K562 (cell line): ENCODE data around the gene TMEM217. TPM values are rescaled to one million over a fixed set of nuclear protein-coding genes. Genes with fewer than 3 reads are reported as not detected.

ENCODE experiments used
- CBX8 ChIP-seq: fragments of 200-600 bp; sonication (generic); IDR thresholded peaks from 2 replicates; pipeline ENCODE4 v1.6.1; 2012; ENCODE audit warnings: borderline replicate concordance, mixed run types, low read depth, mild to moderate bottlenecking, moderate library complexity, mixed read lengths, low read length, control low read depth, inconsistent platforms; ENCODE audit not compliant: poor library complexity, severe bottlenecking; ENCODE audit errors: extremely low read depth
- CEBPG ChIP-seq, 3 experiments: fragments of 200-800 bp in 1 of 3; sonication (Bioruptor generic) in 1 of 3; sonication (generic) in 1 of 3; formaldehyde crosslinking in 1 of 3; IDR thresholded peaks in 2 of 3; conservative IDR thresholded peaks in 1 of 3; 2 replicates each; pipeline versions ENCODE4 v1.6.1 to v1.8.0; 2016 to 2022; ENCODE audit warnings: missing compliant biosample characterization in 2 of 3, missing genetic modification characterization in 2 of 3, mild to moderate bottlenecking in 1 of 3, missing genetic modification reagents in 1 of 3
- FOSL1 ChIP-seq: fragments of 200-800 bp; sonication (Bioruptor generic); conservative IDR thresholded peaks from 2 replicates; pipeline ENCODE4 v1.6.1; 2016; ENCODE audit warnings: missing genetic modification characterization, missing compliant biosample characterization
- GATA2 ChIP-seq: sonication (generic); formaldehyde crosslinking; IDR thresholded peaks from 2 replicates; pipeline ENCODE4 v1.4.0; 2020; ENCODE audit warnings: mild to moderate bottlenecking, missing genetic modification reagents
- OTX1 ChIP-seq: fragments of 450-650 bp; formaldehyde crosslinking; IDR thresholded peaks from 2 replicates; pipeline ENCODE4 v1.4.0; 2022; ENCODE audit warnings: mild to moderate bottlenecking
- PHF8 ChIP-seq: fragments of 200-600 bp; sonication (generic); IDR thresholded peaks from 2 replicates; pipeline ENCODE4 v1.6.1; 2012; ENCODE audit warnings: mixed run types, mild to moderate bottlenecking, inconsistent platforms, low read length, moderate library complexity, borderline replicate concordance
- POLR3G ChIP-seq: IDR thresholded peaks from 2 replicates; pipeline ENCODE4 v1.6.1; 2011; ENCODE audit not compliant: insufficient read length, insufficient replicate concordance; ENCODE audit errors: extremely low read depth
- TEAD2 ChIP-seq: fragments of 450-650 bp; IDR thresholded peaks from 2 replicates; pipeline ENCODE4 v1.6.1; 2016; ENCODE audit warnings: missing genetic modification characterization, control low read depth, missing compliant biosample characterization
- THRA ChIP-seq: fragments of 450-650 bp; IDR thresholded peaks from 2 replicates; pipeline ENCODE4 v1.6.1; 2017; ENCODE audit warnings: mild to moderate bottlenecking, moderate library complexity
- ZNF239 ChIP-seq: fragments of 250-450 bp; sonication (Bioruptor Pico); IDR thresholded peaks from 2 replicates; pipeline ENCODE4 v1.4.0; 2020; ENCODE audit warnings: mild to moderate bottlenecking
- ZNF316 ChIP-seq: fragments of 450-650 bp; IDR thresholded peaks from 2 replicates; pipeline ENCODE4 v1.6.1; 2016
- ZNF668 ChIP-seq: fragments of 250-450 bp; sonication (Bioruptor Pico); IDR thresholded peaks from 2 replicates; pipeline ENCODE4 v1.8.0; 2022; ENCODE audit warnings: mild to moderate bottlenecking, inconsistent platforms
- ZZZ3 ChIP-seq: fragments of 450-650 bp; IDR thresholded peaks from 2 replicates; pipeline ENCODE4 v1.6.1; 2016; ENCODE audit warnings: antibody characterized with exemption, mild to moderate bottlenecking, moderate library complexity
- polyA plus RNA-seq, 8 experiments: library from polyadenylated mRNA; depleted of rRNA in 4 of 8; stranded (reverse) in 5 of 8; unstranded in 3 of 8; fragments of >200 nt; fragmentation: Nextera tagmentation in 2 of 8; fragmentation: Illumina TruSeq in 1 of 8; extraction: Ambion mirVana in 2 of 8; extraction: Trizol in 1 of 8; gene quantifications; 2 replicates each; pipeline versions ENCODE4 v1.2.1 to v1.2.3, GENCODE V29; 2011 to 2014; ENCODE audit warnings: inconsistent platforms in 1 of 8, missing spikeins in 1 of 8
- total RNA-seq, 7 experiments: library from RNA; depleted of rRNA in 6 of 7; stranded (reverse); fragments of >200 nt in 6 of 7; fragmentation: Illumina TruSeq in 2 of 7; extraction: Trizol in 2 of 7; gene quantifications; 2 replicates each; pipeline versions ENCODE4 v1.2.1 to v1.2.3, GENCODE V29; 2011 to 2021; ENCODE audit warnings: low replicate concordance in 1 of 7
- TF ChIP-seq, protein P1 (sequence below): fragments of 450-650 bp; IDR thresholded peaks from 2 replicates; pipeline ENCODE4 v1.6.1; 2016; ENCODE audit warnings: low read depth
- TF ChIP-seq, protein P2 (sequence below): fragments of 450-650 bp; formaldehyde crosslinking; IDR thresholded peaks from 2 replicates; pipeline ENCODE4 v1.4.0; 2022; ENCODE audit warnings: missing genetic modification characterization
- TF ChIP-seq, protein P3 (sequence below): fragments of 250-450 bp; sonication (Bioruptor Pico); IDR thresholded peaks from 2 replicates; pipeline ENCODE4 v1.9.0; 2021; ENCODE audit warnings: mild to moderate bottlenecking

The TMEM217 gene
- total and polyA plus RNA-seq, 9 of the 15 experiments (the other 6 are each of a cell fraction or from before 2014, with no cell fraction given) = 1.3 to 8.0 (median 1.9) TPM

DNA sequence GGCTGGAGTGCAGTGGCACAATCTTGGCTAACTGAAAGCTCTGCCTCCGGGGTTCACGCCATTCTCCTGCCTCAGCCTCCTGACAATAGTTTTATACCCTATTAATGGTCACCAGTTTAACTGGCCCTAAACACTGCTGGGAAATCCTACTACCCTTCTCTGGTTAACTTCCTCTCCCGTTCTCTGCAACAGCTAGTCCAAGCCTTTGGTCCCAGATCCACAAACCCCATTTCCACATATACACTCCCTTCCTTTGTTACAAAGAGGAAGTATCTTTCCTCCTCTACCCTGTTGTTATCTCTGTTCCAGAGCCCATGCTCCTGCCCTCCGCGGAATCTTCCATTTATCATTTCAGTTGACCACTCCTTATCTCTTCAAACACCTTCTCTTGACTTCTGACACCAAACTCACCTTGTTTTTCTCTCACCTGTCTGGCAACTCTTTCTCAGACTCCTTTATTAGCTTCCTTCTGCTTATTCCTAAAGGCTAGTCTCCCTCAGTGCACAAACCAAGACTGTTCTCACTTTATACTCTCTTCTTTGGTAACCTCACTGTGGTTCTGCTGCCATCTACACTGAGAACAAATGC is 25.4 kb downstream of the TMEM217 start (continued):
- TF ChIP-seq, protein P1, sequence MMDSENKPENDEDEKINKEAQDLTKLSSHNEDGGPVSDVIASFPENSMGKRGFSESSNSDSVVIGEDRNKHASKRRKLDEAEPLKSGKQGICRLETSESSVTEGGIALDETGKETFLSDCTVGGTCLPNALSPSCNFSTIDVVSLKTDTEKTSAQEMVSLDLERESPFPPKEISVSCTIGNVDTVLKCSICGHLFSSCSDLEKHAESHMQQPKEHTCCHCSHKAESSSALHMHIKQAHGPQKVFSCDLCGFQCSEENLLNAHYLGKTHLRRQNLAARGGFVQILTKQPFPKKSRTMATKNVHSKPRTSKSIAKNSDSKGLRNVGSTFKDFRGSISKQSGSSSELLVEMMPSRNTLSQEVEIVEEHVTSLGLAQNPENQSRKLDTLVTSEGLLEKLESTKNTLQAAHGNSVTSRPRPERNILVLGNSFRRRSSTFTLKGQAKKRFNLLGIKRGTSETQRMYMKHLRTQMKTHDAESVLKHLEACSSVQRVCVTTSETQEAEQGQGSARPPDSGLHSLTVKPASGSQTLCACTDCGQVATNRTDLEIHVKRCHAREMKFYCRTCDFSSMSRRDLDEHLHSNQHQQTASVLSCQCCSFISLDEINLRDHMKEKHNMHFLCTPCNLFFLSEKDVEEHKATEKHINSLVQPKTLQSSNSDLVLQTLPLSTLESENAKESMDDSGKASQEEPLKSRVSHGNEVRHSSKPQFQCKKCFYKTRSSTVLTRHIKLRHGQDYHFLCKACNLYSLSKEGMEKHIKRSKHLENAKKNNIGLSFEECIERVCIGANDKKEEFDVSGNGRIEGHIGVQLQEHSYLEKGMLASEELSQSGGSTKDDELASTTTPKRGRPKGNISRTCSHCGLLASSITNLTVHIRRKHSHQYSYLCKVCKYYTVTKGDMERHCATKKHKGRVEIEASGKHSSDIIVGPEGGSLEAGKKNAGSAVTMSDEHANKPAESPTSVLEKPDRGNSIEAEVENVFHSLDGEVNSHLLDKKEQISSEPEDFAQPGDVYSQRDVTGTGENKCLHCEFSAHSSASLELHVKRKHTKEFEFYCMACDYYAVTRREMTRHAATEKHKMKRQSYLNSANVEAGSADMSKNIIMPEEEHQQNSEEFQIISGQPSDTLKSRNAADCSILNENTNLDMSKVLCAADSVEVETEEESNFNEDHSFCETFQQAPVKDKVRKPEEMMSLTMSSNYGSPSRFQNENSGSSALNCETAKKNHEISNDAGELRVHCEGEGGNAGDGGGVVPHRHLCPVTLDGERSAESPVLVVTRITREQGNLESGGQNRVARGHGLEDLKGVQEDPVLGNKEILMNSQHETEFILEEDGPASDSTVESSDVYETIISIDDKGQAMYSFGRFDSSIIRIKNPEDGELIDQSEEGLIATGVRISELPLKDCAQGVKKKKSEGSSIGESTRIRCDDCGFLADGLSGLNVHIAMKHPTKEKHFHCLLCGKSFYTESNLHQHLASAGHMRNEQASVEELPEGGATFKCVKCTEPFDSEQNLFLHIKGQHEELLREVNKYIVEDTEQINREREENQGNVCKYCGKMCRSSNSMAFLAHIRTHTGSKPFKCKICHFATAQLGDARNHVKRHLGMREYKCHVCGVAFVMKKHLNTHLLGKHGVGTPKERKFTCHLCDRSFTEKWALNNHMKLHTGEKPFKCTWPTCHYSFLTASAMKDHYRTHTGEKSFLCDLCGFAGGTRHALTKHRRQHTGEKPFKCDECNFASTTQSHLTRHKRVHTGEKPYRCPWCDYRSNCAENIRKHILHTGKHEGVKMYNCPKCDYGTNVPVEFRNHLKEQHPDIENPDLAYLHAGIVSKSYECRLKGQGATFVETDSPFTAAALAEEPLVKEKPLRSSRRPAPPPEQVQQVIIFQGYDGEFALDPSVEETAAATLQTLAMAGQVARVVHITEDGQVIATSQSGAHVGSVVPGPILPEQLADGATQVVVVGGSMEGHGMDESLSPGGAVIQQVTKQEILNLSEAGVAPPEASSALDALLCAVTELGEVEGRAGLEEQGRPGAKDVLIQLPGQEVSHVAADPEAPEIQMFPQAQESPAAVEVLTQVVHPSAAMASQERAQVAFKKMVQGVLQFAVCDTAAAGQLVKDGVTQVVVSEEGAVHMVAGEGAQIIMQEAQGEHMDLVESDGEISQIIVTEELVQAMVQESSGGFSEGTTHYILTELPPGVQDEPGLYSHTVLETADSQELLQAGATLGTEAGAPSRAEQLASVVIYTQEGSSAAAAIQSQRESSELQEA = no peak
- no peak for TF ChIP-seq TEAD2
- peak; percentile 90 for TF ChIP-seq GATA2 (CRISPR knock-in tag)
- TF ChIP-seq FOSL1 (tag) = peak; percentile 48
- peak; percentile 3; the same call in 1 of the 2 replicates for TF ChIP-seq ZNF316
- peak; percentile 88 for TF ChIP-seq OTX1 (CRISPR knock-in tag)
- TF ChIP-seq, protein P2, sequence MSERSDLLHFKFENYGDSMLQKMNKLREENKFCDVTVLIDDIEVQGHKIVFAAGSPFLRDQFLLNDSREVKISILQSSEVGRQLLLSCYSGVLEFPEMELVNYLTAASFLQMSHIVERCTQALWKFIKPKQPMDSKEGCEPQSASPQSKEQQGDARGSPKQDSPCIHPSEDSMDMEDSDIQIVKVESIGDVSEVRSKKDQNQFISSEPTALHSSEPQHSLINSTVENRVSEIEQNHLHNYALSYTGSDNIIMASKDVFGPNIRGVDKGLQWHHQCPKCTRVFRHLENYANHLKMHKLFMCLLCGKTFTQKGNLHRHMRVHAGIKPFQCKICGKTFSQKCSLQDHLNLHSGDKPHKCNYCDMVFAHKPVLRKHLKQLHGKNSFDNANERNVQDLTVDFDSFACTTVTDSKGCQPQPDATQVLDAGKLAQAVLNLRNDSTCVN (CRISPR knock-in tag) = peak; percentile 78; the same call in 1 of the 2 replicates
- no peak for TF ChIP-seq CBX8
- TF ChIP-seq, protein P3, sequence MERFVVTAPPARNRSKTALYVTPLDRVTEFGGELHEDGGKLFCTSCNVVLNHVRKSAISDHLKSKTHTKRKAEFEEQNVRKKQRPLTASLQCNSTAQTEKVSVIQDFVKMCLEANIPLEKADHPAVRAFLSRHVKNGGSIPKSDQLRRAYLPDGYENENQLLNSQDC (CRISPR knock-in tag) = 0 out of 2 replicates have a peak, but pooled peaks have one; percentile 19
- TF ChIP-seq THRA = no peak
- peak; percentile 6; the same call in 1 of the 2 replicates for TF ChIP-seq ZNF668
- TF ChIP-seq ZNF239 (CRISPR knock-in tag) = 0 out of 2 replicates have a peak, but pooled peaks have one; percentile 58
- peak; percentile 16; the same call in 1 of the 2 replicates for TF ChIP-seq PHF8
- no peak for TF ChIP-seq ZZZ3
- no peak for TF ChIP-seq CEBPG (CRISPR knock-in tag; IDR thresholded peaks at IDR 0.05)
- no peak; a peak in 1 of 4 replicates for TF ChIP-seq CEBPG (tag; conservative IDR thresholded peaks at IDR 0.05 in 1 of 2, IDR thresholded peaks at IDR 0.05 in 1 of 2)
- no peak for TF ChIP-seq POLR3G
